Skin epidermis (tissue), 12 donors: ENCODE measurements around the gene RERGL.
"Not testable (repeated sequence)": the region's sequence is repeated elsewhere in the genome, so short reads cannot be mapped to it uniquely, and the experiment has no call there.

Experiments used
- H3K27ac ChIP-seq, 21 experiments: fragments of 200-600 bp; sonication (generic) in 11 of 21; one replicate each; pipeline ENCODE4 v1.5.0; 2020; ENCODE audit warnings: mild to moderate bottlenecking in 3 of 21, inconsistent platforms in 2 of 21, moderate library complexity in 2 of 21
- H3K4me3 ChIP-seq, 7 experiments: fragments of 200-600 bp; sonication (generic) in 2 of 7; one replicate each; pipeline ENCODE4 v1.5.0; 2020; ENCODE audit warnings: inconsistent platforms in 2 of 7, mild to moderate bottlenecking in 2 of 7, moderate library complexity in 1 of 7

The RERGL gene

GRCh38 chr12:18040060-18040742, 49.8 kb downstream of the RERGL start:
- not testable (repeated sequence) for H3K4me3 ChIP-seq

More at GRCh38 chr12:18040060-18040742, 49.8 kb downstream of the RERGL start:
- not testable (repeated sequence) for H3K27ac ChIP-seq
